Astrocyte of the spinal cord (primary cell): ENCODE measurements around the gene C19orf85.

ENCODE experiments used
- DNase-seq: peaks from one replicate; pipeline ENCODE4 v3.0.0; 2011; ENCODE audit warnings: low read depth, low spot score
- H3K4me3 ChIP-seq: 2 replicates; pipeline ENCODE4 v1.5.1; 2011; ENCODE audit warnings: low read depth, mild to moderate bottlenecking, low read length, moderate library complexity
- CTCF ChIP-seq: IDR thresholded peaks from 2 replicates; pipeline ENCODE4 v1.5.1; 2012; ENCODE audit warnings: low read depth, mild to moderate bottlenecking, low read length, inconsistent platforms
- in situ Hi-C: cut with HindIII; loops from 2 replicates; pipeline ENCODE4 v1.10.0; 2017; ENCODE audit warnings: low sequenced_read_pairs

C19orf85 gene

GRCh38 chr19:55485439-55486011 lies 21.0 kb upstream of the C19orf85 start:
- in situ Hi-C loops = no loop called here

GRCh38 chr19:55484593-55485438 lies 20.3 kb upstream of the C19orf85 start, which contains the start of gene NAT14:
Gene NAT14 (plus strand): TSS chr19:55485188. CDS start chr19:55485709, 521 bp downstream.
- in situ Hi-C loops = no loop called here
- peak; percentile 60 for DNase-seq
- peak within 1 kb of the TSS; percentile 73 for H3K4me3 ChIP-seq
- no peak for TF ChIP-seq CTCF

More at GRCh38 chr19:55485439-55486011, 21.0 kb upstream of the C19orf85 start:
- H3K4me3 ChIP-seq = peak overlapping the region; percentile 73
- DNase-seq = no peak
- no peak for TF ChIP-seq CTCF

- in situ Hi-C loops = no loop called here
- DNase-seq = no peak
- H3K4me3 ChIP-seq = peak overlapping the region; percentile 73
- TF ChIP-seq CTCF = no peak
These were observed 19.4 kb upstream of the C19orf85 start for GRCh38 chr19:55483706-55484592.

GRCh38 chr19:55482967-55483705 lies 18.6 kb upstream of the C19orf85 start:
- no peak overlapping the region for H3K4me3 ChIP-seq
- no peak for DNase-seq
- no peak for TF ChIP-seq CTCF
- in situ Hi-C loops = no loop called here

- no peak for DNase-seq
- no peak overlapping the region for H3K4me3 ChIP-seq
- in situ Hi-C loops = no loop called here
- no peak for TF ChIP-seq CTCF
These were observed 17.8 kb upstream of the C19orf85 start for GRCh38 chr19:55482156-55482961.
